DOHH2 (cell line): ENCODE measurements around the gene RRP15.

Experiments
- H3F3A ChIP-seq: fragments of 200-600 bp; sonication (generic), shearing (Covaris generic); 2 replicates; pipeline ENCODE4 v1.6.0; 2016; ENCODE audit warnings: antibody characterized with exemption, mild to moderate bottlenecking; ENCODE audit not compliant: control insufficient read depth, insufficient read depth
- H3K27ac ChIP-seq: fragments of 200-600 bp; sonication (generic); 2 replicates; pipeline ENCODE4 v1.5.1; 2014; ENCODE audit warnings: low read depth, mild to moderate bottlenecking, low read length, moderate library complexity
- H3K27me3 ChIP-seq: fragments of 200-600 bp; sonication (generic); 2 replicates; pipeline ENCODE4 v1.6.1; 2014; ENCODE audit warnings: mild to moderate bottlenecking, low read length, mixed read lengths; ENCODE audit not compliant: control insufficient read depth
- H3K36me3 ChIP-seq: fragments of 200-600 bp; sonication (generic); 2 replicates; pipeline ENCODE4 v1.6.1; 2014; ENCODE audit warnings: mild to moderate bottlenecking, low read length, moderate library complexity, mixed read lengths; ENCODE audit not compliant: control insufficient read depth
- H3K4me1 ChIP-seq: fragments of 200-600 bp; sonication (generic); 2 replicates; pipeline ENCODE4 v1.6.1; 2014; ENCODE audit warnings: mild to moderate bottlenecking, low read length, mixed read lengths; ENCODE audit not compliant: control insufficient read depth
- H3K4me2 ChIP-seq: fragments of 200-600 bp; sonication (generic); 2 replicates; pipeline ENCODE4 v1.6.0; 2014; ENCODE audit warnings: mild to moderate bottlenecking, low read length, moderate library complexity
- H3K4me3 ChIP-seq: fragments of 200-600 bp; sonication (generic); 2 replicates; pipeline ENCODE4 v1.5.1; 2014; ENCODE audit warnings: mild to moderate bottlenecking, low read length, mixed read lengths
- H3K79me2 ChIP-seq: fragments of 200-600 bp; sonication (generic); 2 replicates; pipeline ENCODE4 v1.6.1; 2014; ENCODE audit warnings: mild to moderate bottlenecking, low read length, mixed read lengths; ENCODE audit not compliant: control insufficient read depth
- H3K9me2 ChIP-seq: fragments of 200-600 bp; sonication (generic); replicated peaks from 2 replicates; pipeline ENCODE4 v1.6.1; 2014; ENCODE audit warnings: mild to moderate bottlenecking, low read length, mixed read lengths; ENCODE audit not compliant: control insufficient read depth
- H3K9me3 ChIP-seq: fragments of 200-600 bp; sonication (generic); 2 replicates; pipeline ENCODE4 v1.6.1; 2014; ENCODE audit warnings: antibody characterized with exemption, low read length, mixed read lengths; ENCODE audit not compliant: control insufficient read depth, insufficient read depth
- H4K20me1 ChIP-seq: fragments of 200-600 bp; sonication (generic); 2 replicates; pipeline ENCODE4 v1.6.0; 2014; ENCODE audit warnings: low read depth, mild to moderate bottlenecking, antibody characterized with exemption, low read length, moderate library complexity; ENCODE audit not compliant: control insufficient read depth, insufficient read depth
- EZH2phosphoT487 ChIP-seq: fragments of 200-600 bp; sonication (generic); IDR thresholded peaks from 2 replicates; pipeline ENCODE4 v1.6.1; 2017; ENCODE audit warnings: borderline replicate concordance, mild to moderate bottlenecking, antibody characterized with exemption, low read length, moderate library complexity, mixed read lengths
- TF ChIP-seq, protein P1 (sequence below): fragments of 200-600 bp; sonication (generic); IDR thresholded peaks from one replicate; pipeline ENCODE4 v1.5.1; 2014; ENCODE audit warnings: antibody characterized with exemption, mild to moderate bottlenecking, low read depth, low read length; ENCODE audit not compliant: poor library complexity, severe bottlenecking

The RRP15 gene

GRCh38 chr1:218371927-218372672 is 87.0 kb downstream of the RRP15 start:
- Histone ChIP-seq H3K27me3 (no peaks in the 10 kb centered on the region), H3K27ac (no peak overlapping the region), H3K4me1 (no peaks in the 10 kb centered on the region), H3K4me2 (no peak overlapping the region), H3K9me3 (no peaks in the 10 kb centered on the region), H3K36me3 (no peaks in the 10 kb centered on the region), H3K9me2 (no peaks in the 10 kb centered on the region), H3F3A (no peaks in the 10 kb centered on the region), H3K4me3 (no peak overlapping the region), H3K79me2 (no peaks in the 10 kb centered on the region), H4K20me1 (no peaks in the 10 kb centered on the region)
- TF ChIP-seq EZH2phosphoT487, result no peak
- TF ChIP-seq, protein P1, sequence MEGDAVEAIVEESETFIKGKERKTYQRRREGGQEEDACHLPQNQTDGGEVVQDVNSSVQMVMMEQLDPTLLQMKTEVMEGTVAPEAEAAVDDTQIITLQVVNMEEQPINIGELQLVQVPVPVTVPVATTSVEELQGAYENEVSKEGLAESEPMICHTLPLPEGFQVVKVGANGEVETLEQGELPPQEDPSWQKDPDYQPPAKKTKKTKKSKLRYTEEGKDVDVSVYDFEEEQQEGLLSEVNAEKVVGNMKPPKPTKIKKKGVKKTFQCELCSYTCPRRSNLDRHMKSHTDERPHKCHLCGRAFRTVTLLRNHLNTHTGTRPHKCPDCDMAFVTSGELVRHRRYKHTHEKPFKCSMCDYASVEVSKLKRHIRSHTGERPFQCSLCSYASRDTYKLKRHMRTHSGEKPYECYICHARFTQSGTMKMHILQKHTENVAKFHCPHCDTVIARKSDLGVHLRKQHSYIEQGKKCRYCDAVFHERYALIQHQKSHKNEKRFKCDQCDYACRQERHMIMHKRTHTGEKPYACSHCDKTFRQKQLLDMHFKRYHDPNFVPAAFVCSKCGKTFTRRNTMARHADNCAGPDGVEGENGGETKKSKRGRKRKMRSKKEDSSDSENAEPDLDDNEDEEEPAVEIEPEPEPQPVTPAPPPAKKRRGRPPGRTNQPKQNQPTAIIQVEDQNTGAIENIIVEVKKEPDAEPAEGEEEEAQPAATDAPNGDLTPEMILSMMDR, result no peak

DNA sequence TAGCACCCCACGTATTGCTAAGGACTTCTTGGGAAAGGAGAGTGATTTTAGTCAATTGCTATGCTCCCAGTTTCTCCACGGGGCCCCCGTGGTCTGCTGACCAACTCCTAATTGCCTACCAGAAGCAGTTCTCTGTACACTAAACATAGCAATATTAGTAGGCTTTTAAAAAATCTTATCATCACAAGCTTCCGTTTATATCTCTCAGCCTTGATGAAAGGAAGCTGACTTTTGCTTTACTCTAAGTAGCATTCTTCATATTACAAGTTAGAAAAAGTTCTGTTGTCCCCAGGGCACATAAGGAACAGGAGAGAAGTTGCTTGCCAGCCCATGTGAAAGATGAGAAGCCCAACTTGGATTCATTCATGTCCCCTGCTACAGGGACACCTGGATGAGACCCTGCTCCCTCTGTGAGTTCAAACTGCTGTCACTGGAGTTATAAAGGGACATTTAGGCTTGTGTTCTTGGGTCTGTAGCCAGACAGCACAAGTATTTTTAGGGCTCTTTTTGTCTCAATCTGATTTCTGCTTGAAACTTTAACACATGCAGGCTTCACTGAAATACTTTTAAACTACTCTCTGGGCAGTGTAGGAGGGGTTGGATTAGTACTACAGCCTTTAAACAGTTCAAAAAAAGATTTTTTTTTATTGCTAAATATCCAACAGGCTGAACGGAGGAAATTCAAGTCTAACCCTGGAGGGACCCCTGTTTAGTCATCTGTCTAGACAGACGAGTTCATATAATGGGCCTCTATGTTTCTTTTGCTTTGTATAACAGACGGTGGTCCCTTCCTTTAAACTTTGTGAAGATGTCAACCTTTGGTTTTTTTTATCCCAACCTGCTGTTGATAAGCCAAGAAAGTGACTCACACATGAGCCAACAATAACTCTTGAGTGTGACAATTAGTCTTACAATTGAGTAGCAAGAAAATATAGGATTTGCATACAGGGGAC is 89.6 kb downstream of the RRP15 start:
- Histone ChIP-seq H3K27ac (no peak overlapping the region), H4K20me1 (no peaks in the 10 kb centered on the region), H3K4me1 (no peaks in the 10 kb centered on the region), H3K4me3 (no peak overlapping the region), H3K36me3 (no peaks in the 10 kb centered on the region), H3K9me2 (no peaks in the 10 kb centered on the region), H3K79me2 (no peaks in the 10 kb centered on the region), H3F3A (no peaks in the 10 kb centered on the region), H3K27me3 (no peaks in the 10 kb centered on the region), H3K4me2 (no peak overlapping the region), H3K9me3 (no peaks in the 10 kb centered on the region)
- no peak for TF ChIP-seq EZH2phosphoT487
- TF ChIP-seq, protein P1, result no peak

DNA sequence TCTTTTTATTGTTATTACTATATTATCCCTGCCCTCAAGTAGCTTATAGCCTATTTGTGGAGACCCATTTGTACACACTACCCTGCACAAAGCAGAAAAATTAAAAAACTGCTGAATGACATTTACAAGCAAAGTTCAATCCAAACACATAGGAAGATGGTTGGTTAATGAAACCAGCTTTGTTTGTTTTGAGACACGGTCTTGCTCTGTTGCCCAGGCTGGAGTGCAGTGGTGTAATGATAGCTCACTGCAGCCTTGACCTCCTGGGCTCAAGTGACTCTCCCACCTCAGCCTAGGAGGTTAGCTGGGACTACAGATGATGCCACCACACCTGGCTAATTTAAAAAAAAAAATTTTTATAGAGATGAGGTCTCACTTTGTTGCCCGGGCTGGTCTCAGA is 91.6 kb downstream of the RRP15 start:
- no peaks in the 10 kb centered on the region for H3K79me2 ChIP-seq
- no peak overlapping the region for H3K4me3 ChIP-seq
- no peak overlapping the region for H3K4me2 ChIP-seq
- no peaks in the 10 kb centered on the region for H3K4me1 ChIP-seq
- no peaks in the 10 kb centered on the region for H3K9me2 ChIP-seq
- no peaks in the 10 kb centered on the region for H4K20me1 ChIP-seq
- no peaks in the 10 kb centered on the region for H3K9me3 ChIP-seq
- no peaks in the 10 kb centered on the region for H3K36me3 ChIP-seq
- H3F3A ChIP-seq, result no peaks in the 10 kb centered on the region
- no peak for TF ChIP-seq EZH2phosphoT487
- TF ChIP-seq, protein P1, result no peak
- H3K27me3 ChIP-seq, result no peaks in the 10 kb centered on the region
- no peak overlapping the region for H3K27ac ChIP-seq
